ENCODE data around the gene EVI5. TPM values are rescaled to one million over a fixed set of nuclear protein-coding genes. Genes with fewer than 3 reads are reported as not detected.

EVI5 gene
- total RNA-seq (2022; extraction: Qiagen RNA extraction; ENCODE audit: low read depth): 5.2 to 8.7 TPM (median 7.4 TPM) in 5 replicates

DNA sequence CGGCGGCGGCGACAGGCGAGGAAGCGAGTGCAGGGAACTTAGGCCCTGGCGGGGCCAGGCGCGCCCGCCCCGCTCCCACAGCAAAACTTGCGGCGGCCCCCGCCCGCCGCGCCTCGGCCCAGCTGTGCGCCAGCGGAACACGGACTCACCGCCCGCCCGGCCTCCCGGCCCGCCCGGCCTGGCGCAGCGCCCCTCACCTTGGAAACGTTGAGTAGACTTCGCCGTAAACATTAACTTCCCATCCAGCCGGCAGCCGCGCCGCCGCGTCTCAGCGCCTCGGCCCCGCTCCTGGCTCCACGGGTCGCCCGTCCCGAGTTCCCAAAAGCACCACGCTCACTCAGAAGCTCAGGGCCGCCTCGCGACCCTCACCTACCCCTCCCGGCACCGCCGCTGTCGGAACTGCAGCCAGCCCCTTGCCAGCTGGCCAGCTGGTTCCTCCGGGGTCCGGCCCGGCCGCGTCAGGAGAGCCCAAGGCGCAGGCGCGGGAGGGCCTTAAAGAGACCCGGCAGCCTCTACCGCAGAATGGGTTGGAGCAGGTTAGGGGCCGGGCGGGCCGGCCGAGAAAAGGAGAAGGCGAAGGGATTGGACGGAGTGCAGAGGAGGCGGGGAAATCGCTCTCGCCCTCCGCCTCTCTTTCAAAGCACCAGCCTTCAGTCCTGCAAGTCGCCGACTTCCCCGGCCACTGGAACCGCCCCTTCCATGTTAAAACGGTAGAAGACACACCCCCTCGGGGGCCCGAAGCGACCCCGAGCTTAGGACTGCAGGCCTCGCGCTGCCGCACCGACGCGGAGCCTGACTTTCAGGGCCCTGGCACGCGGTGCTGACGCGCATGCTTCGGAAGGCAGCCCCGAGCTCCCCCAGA lies at the start of gene EVI5:
TSS of gene EVI5 (minus strand) at position 470 of the 862 bp plus-strand sequence. CDS start 48,562 bp downstream, outside the sequence.

DNA sequence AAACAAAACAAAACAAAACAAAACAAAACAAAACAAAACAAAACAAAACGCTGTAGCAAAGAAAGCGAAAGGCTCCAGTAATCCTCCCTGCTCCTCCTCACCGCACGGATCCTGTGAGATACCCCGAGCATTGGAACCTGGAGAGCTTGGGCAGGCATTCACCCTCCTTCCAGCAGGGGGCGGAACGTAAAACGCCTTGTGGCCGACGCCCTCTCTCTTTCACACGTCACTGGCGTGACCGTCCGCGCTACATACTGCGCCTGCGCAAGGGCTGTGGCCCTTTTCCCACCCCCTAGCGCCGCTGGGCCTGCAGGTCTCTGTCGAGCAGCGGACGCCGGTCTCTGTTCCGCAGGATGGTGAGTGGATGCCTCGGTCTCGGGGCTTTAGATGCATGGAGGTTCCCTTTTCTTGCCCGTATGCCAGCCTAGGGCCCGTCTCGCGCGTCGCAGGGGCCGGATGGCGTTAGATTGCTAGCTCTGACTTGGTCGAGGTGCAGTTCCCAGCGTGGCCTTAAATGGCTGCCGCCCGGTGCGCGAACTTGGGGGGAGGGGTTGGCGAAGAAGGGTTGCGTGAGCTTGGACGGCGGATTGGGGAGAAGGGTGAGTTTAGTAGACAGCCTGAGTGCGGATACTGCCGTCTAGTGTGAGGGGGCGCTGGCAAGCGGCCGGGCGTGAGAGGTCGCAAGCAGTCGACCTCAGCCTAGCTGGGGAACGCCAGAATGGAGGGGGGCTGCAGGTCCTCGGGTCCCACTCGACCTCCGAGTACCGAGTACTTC lies 47.0 kb upstream of the EVI5 start, which contains the start of gene RPL5:
TSS of gene RPL5 (plus strand) at position 279 of the 775 bp plus-strand sequence. CDS start at position 354, 75 bp downstream.

DNA sequence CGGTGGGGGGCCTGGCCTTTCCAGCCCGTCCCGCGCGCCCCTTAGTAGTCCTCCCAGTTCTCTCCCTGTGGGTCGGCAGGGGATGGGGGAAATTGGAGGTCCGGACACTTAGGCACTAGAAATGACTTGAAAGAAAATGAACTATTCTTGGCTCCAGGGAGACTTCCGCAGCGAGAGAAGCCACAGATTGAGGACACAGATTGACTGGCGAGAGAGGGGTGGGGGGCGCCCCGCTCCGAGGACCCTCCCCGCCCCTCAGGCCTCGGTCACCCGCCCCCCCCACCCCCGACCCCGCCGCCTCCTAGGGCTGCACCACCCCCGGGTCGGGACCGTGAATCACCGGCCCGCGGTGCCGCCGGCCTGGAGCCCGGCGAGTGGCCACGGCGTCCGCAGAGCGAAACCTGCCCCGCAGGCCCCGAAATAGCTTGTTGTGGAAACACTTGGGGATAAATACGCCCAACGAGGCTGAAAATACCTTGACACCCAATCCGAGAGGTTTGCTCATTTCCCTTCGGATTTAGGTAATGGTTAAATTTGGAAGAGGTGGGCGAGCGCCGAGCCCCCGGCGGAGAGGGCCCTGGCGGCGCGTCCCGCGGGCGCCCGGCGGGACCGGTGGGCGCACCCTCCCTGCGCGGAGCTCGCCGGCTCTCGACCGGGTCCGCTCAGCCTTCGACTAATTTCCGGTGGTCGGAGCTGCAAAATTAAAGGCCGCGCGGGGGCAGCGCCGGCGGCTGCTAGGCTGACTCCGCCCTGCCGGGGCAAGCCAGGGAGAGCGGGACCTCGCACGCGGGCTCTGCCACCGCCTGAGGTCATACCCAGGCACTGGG lies 298.4 kb downstream of the EVI5 start, which contains the start of gene GFI1:
TSS of gene GFI1 (minus strand) at position 675 of the 827 bp plus-strand sequence. CDS start 3,438 bp downstream, outside the sequence.

Other genes with a start within 250 kb of the EVI5 start
- 1,105 to 1,484 TPM (median 1,137 TPM) in 5 replicates for gene RPL5, start 46.9 kb upstream of the EVI5 start, total RNA-seq (2022; extraction: Qiagen RNA extraction; ENCODE audit: low read depth)
- 5.3 to 9.5 TPM (median 8.8 TPM) in 5 replicates for gene DIPK1A, start 176.4 kb upstream of the EVI5 start, total RNA-seq (2022; extraction: Qiagen RNA extraction; ENCODE audit: low read depth)